ENCODE data around the gene NTN1. TPM values are rescaled to one million over a fixed set of nuclear protein-coding genes. Genes with fewer than 3 reads are reported as not detected.

NTN1 gene
- total RNA-seq, 2 experiments from 2014 or later, result 0.40 to 0.42 TPM

DNA sequence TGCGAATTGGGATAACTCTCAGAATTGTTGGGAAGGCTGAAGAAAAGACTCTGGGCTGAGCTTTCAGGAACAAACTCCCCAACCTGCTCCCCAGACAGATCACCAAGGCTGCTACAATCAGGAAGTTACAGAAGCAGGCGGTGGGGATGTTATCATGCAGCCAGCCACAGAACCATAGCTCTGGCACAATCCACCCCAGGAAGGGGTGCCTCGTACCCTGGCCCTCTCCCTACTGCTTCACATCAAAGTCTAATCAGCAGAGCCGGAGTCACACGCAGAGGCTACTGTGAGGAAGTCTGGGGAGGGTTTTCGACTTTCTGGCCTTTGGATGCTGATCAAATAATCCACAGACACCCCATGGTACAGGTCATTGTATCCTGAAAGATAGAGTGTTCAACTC lies 86.8 kb downstream of the NTN1 start:
- ChIA-PET POLR2A (no interaction called here), CTCF (no interaction called here)

DNA sequence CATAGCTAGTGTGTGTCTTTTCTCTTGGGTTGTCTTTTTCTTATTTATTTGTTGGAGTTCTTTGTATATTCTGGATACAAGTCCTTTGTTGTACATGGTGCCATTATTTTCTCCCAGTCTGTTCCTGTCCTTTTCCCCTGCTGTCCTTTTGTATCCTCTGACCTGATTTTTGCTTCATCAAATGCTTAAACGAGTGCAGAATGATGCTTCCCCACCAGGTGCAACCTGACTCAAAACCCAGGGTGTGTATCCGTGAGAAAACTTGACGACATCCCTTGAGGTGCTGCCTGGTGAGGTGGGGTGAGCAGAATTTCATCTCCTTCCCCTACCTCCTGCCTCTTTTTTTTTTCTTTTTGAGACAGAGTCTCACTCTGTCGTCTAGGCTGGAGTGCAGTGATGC lies 88.6 kb downstream of the NTN1 start:
- ChIA-PET POLR2A (no interaction called here), CTCF (no interaction called here)

DNA sequence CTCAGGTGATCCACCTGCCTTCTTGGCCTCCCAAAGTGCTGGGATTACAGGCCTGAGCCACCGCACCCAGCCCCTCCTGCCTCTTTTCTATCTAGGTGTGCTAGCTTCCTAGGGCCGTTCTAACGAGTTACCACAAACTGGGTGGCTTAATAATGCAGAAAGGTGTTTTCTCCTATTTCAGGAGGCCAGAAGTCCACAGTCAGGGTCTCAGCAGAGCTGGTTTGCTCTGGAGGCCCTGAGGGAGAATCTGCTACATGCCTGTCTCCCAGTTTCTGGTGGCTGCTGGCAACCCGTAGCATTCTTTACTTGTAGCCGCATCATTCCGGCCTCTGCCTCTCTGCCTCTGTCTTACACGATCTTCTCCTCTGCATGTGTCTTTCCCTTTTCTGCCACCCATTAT lies 89.2 kb downstream of the NTN1 start:
- ChIA-PET POLR2A (no interaction called here), CTCF (no interaction called here)

DNA sequence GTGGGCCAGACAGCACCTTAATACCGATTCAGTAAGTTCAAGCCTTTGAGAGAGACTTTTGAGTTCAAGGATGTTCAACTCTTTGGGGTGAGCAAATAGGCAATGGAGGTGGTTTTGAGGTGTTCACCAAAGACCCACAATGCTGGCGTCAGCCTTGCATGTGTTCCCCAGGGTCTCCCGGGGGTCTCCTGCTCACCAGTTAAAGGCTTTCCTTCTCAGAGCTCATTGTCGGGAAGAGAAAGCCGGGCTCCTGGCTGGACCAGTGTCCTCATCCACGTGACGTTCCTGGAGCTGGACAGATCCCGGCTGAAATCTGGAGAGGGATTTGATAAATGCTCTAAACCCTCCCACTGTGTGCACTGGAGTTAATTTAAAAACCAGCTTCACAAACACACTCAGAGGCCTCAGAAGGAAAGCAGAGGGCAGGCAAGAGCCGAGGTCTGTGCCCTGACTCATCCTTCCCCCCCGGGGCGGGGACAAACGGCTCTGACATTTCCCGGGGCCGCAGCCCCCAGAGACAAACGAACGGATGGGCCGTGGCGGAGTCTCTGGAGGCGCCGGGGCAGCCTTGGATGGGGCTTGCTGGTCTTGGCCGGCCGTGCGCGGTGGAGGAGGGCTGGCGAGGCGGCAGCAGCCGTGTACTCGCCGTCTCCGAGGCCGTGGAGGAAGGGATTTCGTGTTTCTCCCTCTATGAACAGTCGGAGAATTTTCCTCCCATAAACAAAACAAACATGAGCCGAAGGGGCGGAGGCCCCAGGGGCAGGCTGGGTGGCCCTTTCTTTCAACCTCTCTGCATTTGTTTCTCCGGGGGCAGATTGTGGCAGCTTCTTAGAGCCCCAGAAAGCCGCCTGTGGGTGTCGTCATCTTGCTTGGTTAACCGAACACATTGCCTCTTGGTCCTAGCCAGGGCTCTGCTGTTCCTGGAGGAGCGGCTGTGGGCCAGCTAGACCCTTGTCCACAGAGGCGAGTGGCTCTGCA lies 94.2 kb downstream of the NTN1 start:
- CTCF ChIA-PET, result interaction anchor here (1.2 kb wide), 1 partner anchor 12 kb away, joined by 4 read pairs; no protein-coding TSS in a partner anchor
- POLR2A ChIA-PET, result no interaction called here

DNA sequence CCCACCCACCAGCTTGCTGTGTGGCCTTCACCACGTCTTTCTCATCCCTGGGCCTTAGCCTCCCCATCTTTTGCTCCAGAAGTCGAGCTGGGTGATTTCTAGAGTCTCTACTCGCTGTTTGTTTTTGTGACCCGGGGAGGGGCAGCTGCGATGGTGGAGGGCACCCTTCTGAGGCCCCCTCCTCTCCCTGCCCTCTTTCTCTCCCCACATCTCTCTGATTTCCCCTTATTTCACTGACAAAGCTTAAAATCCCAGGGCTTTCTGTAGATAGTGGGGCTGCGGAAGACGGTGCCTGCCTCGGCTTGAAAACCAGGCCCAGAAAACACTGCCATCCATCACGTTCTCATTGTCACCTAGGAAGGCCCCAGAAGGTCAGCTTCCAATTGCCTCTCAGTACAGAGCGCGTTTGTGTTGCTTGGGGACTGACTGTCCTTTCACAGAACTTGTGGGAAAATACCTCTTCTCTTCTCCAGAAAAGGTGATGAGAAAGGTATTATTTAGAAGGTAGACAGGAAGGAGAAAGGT lies 95.1 kb downstream of the NTN1 start:
- ChIA-PET CTCF (no interaction called here), POLR2A (no interaction called here)

DNA sequence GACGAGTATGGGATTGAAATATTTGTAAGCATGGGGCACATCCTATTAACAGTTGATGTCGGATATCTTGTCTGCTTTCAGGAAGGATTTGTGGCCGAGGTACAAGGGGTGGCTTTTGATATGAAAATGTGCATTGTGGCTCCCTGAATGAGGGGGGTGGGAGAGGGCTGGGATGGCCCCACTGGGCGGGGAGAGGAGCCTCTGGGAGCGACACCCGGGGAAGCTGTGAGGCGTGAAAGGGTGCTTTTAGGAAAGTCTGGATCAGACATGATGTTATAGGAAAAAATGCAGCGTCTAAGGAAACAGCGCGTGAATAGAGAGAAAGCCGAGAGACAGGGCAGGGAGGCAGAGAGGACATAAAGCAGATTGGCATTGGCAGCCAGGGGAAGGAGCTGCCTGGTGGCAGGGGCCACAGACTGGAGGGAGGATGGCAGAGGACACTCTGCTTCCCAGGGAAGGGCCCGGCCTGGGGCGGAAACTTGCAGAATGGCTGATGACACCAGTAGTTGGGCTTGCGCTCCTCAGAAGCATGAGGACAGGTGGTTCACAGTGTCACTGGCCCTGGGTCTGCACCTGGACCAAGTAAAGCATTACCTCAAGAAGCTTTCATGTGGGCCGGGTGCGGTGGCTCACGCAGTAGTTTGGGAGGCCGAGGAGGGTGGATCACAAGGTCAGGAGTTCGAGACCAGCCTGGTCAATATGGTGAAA lies 95.7 kb downstream of the NTN1 start:
- POLR2A ChIA-PET, result no interaction called here
- CTCF ChIA-PET, result no interaction called here

DNA sequence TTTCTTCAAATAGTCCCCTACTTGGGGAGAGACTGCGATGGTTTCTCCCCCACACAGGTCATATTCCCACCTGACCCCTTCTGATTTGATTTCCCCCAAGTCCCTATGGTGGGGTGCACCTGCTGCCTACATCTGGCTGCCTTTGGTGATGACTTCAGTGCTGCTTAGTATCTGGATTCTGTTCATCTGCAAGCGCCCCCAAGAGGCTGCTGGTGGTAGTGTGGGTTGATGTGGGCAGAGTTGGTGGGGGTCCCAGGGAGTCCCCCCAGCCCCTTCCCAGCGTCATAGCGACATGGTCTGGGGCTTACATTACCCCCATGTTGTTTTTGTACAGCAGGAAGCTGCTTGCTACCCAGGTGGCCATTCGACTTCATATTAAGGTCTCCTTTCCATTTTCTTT lies 99.2 kb downstream of the NTN1 start:
- ChIA-PET POLR2A (no interaction called here), CTCF (no interaction called here)

DNA sequence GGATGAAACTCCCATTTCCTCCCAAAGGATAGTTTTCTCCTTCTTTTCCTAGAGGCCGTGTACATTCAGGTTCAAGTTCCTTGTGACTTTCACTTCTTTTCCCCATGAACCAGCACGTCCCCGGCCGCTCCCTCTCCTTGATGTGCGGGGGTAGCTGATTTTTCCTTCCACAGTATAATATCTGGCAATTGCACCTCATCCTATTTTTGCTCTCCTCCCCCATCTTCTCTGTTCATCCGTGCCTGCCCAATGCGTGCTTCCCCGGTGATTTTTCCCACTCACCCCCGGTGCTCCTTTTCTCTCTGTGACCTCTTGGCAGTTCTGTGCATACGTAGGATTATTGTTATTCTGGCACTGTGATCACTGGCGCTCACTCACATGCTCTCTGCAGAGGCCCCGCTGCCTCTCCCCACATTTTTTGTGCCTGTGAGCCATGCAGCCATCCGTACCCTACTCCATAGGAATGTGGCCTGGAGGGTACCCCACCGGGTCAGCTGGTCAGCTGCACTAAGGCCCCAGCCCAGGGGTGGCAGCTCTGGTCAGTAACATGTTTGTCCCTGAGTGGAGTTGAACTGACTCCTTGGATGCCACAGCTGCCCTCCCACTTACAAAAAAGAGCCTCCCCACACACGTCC lies 100.0 kb downstream of the NTN1 start:
- POLR2A ChIA-PET, result no interaction called here
- CTCF ChIA-PET, result no interaction called here

DNA sequence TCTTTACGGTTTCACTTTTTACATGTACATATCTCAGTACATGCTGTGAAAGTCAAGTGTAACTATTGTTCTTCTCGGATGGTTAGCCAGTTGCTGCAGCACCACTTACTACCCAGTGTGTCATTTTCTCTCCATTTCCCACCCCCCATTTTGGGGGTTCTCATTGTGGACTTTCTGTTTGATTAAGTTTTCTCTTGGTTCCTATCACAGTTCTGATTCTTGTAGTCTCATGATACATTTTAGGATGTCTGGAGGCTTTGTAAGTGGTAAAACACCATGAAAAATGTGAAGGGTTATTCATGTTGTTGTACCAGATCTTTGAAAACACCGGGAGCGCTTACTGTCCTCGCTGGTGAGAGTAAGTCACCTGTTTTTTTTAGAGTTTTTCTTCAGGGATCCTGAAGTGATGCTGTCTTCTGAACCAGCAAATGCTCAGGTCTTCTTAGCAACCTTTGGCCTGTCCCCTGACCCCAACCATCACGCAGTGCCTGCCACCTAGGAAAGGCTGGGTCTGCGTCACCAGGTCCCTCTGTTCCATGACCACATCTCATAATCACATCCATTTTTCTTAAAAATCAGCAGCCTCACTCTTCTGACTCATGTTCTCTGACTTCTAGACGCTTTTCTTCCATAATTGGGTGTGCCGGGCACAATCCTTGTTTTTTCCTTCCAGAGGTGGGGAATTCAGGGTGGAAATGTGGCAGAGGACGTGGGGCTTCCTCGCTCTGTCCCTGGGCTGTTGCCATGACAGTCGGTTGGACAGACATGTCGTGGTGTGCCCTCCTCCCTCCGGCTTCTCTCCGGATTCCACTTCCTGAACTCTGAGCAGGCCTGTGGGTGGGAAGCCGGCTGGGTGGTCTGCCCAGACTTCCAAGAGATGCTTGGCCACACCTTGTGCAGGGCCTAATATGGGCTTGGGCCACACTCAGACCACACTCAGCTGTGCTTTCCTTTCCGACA lies 102.6 kb downstream of the NTN1 start:
- ChIA-PET POLR2A (no interaction called here), CTCF (no interaction called here)

DNA sequence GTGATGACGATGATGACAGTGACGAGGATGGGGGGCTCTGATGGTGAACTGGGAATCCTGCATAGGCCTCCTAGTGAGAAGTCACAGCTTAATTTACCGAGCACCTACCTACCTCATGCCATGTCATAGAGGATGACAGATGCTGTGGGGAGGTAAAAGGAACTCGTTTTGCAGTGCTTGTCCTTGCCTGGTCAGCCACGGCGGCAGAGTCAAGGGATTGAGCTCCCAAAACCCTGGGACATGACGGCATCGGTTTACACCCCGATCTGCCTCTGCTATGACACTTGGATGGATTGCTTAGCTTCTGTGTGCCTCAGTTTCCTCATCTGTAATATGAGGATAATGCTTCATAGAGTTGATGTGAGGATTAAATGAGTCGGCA lies 103.2 kb downstream of the NTN1 start:
- ChIA-PET POLR2A (no interaction called here), CTCF (no interaction called here)

DNA sequence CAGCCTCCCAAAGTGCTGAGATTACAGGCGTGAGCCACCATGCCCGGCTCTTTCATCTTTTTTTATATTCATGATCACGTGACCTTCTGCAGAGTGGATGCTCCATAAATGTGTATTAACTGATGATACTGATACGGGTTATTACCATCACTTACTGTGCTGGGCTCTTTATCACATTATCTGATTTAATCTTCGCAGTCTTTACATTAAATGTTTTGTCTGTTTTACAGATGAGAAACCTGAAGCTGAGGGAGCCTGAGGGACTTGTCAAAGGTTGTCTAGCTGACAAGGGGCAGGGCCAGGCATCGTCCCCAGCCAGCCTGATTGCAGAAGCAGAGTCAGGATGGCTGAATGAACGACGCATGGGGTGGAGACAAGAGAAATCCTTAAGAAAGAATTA lies 104.4 kb downstream of the NTN1 start:
- POLR2A ChIA-PET, result no interaction called here
- CTCF ChIA-PET, result no interaction called here

DNA sequence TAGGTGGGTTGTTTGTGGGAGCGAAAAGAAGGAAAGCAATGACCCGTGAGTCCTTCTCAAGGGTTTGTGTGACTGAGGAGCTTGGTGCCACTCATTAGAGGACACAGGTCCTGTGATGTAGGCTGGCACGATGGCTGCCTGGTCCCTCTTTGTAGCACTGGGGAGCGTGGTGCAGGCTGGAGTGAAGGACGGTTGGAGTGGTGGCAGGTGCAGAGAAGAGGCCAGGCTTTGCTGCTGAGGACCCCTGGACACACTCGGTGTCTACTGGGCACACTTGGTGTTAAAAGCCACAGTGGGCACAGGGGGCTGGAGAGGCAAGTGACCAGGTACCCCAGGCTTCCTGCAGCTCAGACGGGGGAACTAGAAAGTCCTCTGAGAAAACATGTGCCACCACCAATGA lies 106.0 kb downstream of the NTN1 start:
- ChIA-PET POLR2A (no interaction called here), CTCF (no interaction called here)

DNA sequence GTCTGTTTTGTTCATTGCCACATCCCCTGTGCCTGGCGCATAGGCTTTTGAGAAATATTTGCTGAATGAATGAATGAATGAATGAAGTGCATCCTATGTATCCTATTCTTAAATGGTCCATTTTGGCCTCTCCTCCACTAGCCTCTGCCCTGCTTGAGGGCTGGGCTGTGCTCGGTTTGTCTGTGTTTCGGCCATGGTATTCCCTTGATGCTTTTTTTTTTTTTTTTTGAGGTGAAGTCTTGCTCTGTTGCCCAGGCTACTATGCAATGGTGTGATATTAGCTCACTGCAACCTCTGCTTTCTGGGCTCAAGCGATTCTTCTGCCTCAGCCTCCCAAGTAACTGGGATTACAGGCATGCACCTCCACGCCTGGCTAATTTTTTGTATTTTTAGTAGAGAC lies 110.1 kb downstream of the NTN1 start:
- ChIA-PET CTCF (no interaction called here), POLR2A (no interaction called here)

DNA sequence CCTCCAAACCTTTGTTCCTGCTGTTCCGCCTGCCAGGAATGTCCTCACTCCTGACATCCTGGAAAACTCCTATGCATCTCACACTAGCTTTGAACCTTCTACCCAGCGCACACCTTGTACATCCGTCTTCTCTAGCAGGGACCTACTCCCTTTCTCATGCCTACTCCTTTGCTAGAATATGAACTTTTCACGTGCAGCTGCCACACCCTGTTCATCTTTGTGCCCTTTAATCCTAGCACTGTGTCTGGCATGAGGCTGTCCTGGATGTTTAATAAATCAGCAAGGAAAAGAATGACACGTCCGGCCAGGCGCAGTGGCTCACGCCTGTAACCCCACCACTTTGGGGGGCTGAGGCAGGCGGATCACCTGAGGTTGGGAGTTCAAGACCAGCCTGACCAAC lies 111.0 kb downstream of the NTN1 start:
- ChIA-PET POLR2A (no interaction called here), CTCF (no interaction called here)

DNA sequence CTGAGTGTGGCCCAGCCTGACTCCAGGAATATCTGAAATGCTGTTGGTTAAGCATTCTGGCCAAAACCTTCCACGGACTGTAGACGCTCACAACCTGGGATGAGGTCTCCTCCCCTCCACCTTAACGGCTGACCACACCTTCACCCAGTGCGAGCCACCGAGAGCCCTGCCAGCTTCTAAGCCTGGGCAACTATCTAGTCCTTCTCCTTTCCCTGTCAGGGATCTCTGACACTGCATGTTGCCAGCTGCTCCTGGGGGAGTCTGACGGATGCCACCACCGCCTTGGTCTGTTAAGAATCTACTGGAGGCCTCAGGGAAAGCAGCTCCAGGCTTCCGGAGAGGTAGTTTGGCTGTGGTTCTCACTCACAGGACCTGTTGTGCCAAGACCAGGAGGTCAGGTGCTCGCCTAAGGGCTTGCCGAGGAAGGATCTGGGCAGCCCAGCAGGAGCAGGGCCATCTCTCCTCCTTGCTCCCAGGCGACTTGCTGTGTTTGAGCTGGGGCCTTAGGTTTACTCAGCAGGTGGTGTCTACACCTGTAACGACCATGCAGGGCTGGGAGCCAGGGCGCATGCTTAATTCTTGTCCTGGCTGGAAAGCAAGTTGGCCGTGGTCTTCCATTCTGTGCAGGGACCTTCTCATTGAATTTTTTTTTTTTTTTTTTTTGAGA lies 111.8 kb downstream of the NTN1 start:
- ChIA-PET POLR2A (no interaction called here), CTCF (interaction anchor here (0.6 to 0.7 kb wide), 2 partner anchors 136 to 379 kb away, joined by 3 read pairs; no protein-coding TSS in a partner anchor)

DNA sequence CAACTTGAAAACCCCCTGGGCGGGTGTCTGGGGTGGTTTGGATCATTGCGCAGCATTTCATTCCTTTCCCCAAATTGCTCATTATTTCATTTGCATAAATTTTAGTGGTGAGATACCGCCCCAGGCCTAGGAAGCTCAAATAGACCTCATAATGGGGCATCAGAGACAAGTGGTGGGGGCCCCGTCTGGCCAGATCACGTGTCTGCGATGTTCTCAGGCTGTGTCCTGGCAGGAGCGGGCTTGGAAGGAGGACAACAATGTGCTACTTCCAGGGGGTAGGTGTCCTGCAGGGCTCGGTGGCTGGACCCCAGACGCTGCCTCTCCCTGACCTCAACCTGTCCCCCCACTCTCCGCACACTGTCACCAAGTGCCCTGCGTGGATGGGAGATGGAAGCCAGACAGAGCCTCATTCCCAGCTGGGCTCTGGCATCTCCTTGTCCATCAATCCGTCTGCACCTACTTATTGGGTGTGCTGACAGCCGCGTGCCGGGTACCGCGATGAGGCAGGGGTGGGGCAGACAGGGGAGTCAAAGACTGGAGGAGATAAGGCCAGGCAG lies 116.9 kb downstream of the NTN1 start:
- CTCF ChIA-PET, result no interaction called here
- POLR2A ChIA-PET, result no interaction called here

DNA sequence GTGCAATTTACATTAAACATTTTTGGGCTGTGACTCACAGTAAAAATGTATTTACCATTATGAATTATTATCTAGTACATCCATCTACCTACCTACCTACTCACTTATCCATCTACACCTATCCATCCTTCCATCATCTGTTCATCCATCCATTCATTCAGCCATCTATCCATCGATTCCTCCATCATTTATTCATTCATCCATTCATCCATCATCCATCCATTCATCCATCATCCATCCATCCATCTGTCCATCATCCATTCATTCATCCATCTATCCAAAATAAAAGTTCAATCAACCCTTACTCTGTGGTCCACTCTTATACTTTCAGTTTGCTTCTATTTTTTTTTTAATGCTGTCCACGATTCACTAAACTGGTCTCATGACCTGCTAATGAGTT lies 118.4 kb downstream of the NTN1 start:
- POLR2A ChIA-PET, result no interaction called here
- CTCF ChIA-PET, result no interaction called here

DNA sequence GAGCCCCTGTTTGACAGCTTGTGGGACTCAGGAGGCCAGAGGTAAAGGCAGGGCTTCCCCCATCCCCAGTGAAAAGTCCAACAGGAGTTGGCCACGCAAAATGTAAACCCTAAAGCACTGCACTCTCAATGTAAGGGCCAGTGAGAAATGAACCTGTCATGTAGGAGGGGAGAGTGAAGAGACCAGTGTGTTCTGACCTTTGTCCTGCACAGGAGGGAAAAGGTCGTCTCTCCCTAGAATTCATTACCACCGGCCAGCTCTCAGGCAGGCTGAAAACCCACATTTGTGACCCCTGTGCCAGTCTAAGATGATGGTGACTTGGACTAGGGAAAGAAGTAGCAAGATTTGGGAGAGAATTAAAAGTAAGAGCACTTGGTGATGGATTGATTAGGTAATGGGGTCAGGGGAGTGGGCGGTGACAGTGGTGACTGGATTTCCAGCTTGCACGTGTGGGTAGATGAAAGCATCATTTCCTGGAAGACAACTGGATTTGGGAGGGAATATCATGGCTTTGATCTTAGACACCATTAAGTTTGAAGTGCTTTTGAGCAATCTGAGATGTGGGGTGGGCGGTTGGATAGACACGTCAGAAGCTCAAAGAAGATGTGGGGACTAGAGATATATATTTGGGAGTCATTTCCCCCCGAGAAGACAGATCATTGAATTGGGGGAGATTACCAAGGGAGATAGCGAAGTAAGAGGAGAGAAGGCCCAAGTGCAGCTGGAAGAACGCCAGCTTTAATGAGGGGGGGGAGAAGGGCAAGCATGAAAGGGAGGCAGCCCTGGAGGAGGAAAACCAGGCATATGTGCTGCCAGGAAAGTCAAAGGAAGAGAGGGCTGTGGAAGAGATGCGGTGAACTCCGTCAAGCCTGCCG lies 119.5 kb downstream of the NTN1 start:
- CTCF ChIA-PET, result no interaction called here
- POLR2A ChIA-PET, result no interaction called here
